GM12878 (cell line): Measurements from ENCODE around the gene VPS8. TPM values are rescaled to one million over a fixed set of nuclear protein-coding genes. Genes with fewer than 3 reads are reported as not detected.

Source experiments
- ATAC-seq: fragments of 200-7000 bp; cut with Tn5 transposase; 3 replicates; pipeline ENCODE4 v1.9.1; 2020; ENCODE audit warnings: mild to moderate bottlenecking, moderate library complexity
- BruUV-seq: library from RNA; stranded (reverse); fragments of 400-500 nt; replicated peaks from 2 replicates; lab custom pipeline; 2021; lab: Mats Ljungman, UMichigan
- CTCF ChIA-PET: fragments of 300-600 bp; sonication (Branson Sonifier 250); formaldehyde crosslinking; extraction: SDS; loops from one replicate; lab custom pipeline; 2021; ENCODE audit warnings: inconsistent platforms; lab: Yijun Ruan, JAX
- POLR2A ChIA-PET: fragments of 350-600 bp; formaldehyde crosslinking; extraction: SDS; loops from one replicate; lab custom pipeline; 2021; ENCODE audit warnings: inconsistent platforms; lab: Charles Lee
- RAD21 ChIA-PET: fragments of 300-600 bp; sonication (Branson Sonifier 250); formaldehyde crosslinking; loops from one replicate; lab custom pipeline; 2023; ENCODE audit warnings: antibody characterized with exemption; ENCODE audit not compliant: unreplicated experiment; lab: Charles Lee
- SMC1A ChIA-PET: fragments of 300-600 bp; sonication (Branson Sonifier 250); formaldehyde crosslinking; loops from one replicate; lab custom pipeline; 2023; ENCODE audit not compliant: unreplicated experiment, uncharacterized antibody; lab: Charles Lee
- DNase-seq: peaks from one replicate; pipeline ENCODE4 v3.0.0-alpha.2; 2011; ENCODE audit warnings: low read depth, low spot score
- FAIRE-seq: peaks from 3 replicates; lab custom pipeline; 2011; peaks lifted over from hg19 to GRCh38; lab: Jason Lieb, UNC
- H2AFZ ChIP-seq: 2 replicates; pipeline ENCODE4 v1.6.0; 2011; ENCODE audit warnings: low read depth, low read length, control low read depth; ENCODE audit not compliant: control insufficient read depth
- H3K27ac ChIP-seq: 2 replicates; pipeline ENCODE4 v1.5.1; 2011; ENCODE audit warnings: control low read depth; ENCODE audit not compliant: control insufficient read depth, insufficient read depth
- H3K27me3 ChIP-seq, 2 experiments: replicated peaks in 1 of 2; 2 replicates each; pipeline versions ENCODE4 v1.6.0 to v1.6.1; 2011; ENCODE audit warnings: low read length in 1 of 2; ENCODE audit not compliant: control insufficient read depth in 2 of 2, insufficient read depth in 2 of 2
- H3K36me3 ChIP-seq, 2 experiments: 2 replicates each; pipeline ENCODE4 v1.5.1; 2011; ENCODE audit warnings: low read length in 1 of 2; ENCODE audit not compliant: control insufficient read depth in 2 of 2, insufficient read depth in 2 of 2
- H3K4me1 ChIP-seq: 2 replicates; pipeline ENCODE4 v1.6.1; 2011; ENCODE audit warnings: mild to moderate bottlenecking, low read length, moderate library complexity, mixed read lengths; ENCODE audit not compliant: control insufficient read depth, insufficient read depth
- H3K4me2 ChIP-seq: 2 replicates; pipeline ENCODE4 v1.6.0; 2011; ENCODE audit warnings: control low read depth; ENCODE audit not compliant: control insufficient read depth, insufficient read depth
- H3K4me3 ChIP-seq: fragments of 200-600 bp; sonication (generic); 2 replicates; pipeline ENCODE4 v1.5.1; 2016
- H3K79me2 ChIP-seq: 2 replicates; pipeline ENCODE4 v1.6.0; 2011; ENCODE audit warnings: low read length; ENCODE audit not compliant: control insufficient read depth, insufficient read depth
- H3K9ac ChIP-seq: 2 replicates; pipeline ENCODE4 v1.8.0; 2011; ENCODE audit warnings: low read length, control low read depth, mixed read lengths; ENCODE audit not compliant: control insufficient read depth, insufficient read depth
- H3K9me3 ChIP-seq: replicated peaks from 3 replicates; pipeline ENCODE4 v1.5.1; 2011; ENCODE audit warnings: mild to moderate bottlenecking, low read length; ENCODE audit not compliant: control insufficient read depth, insufficient read depth
- H4K20me1 ChIP-seq: 2 replicates; pipeline ENCODE4 v1.6.0; 2011; ENCODE audit not compliant: control insufficient read depth, insufficient read depth
- ETV6 ChIP-seq, 2 experiments: fragments of 450-650 bp in 1 of 2; IDR thresholded peaks in 1 of 2; conservative IDR thresholded peaks in 1 of 2; 2 replicates each; pipeline ENCODE4 v1.6.1; 2014; ENCODE audit warnings: antibody characterized with exemption in 1 of 2, borderline replicate concordance in 1 of 2, low read depth in 1 of 2, mild to moderate bottlenecking in 1 of 2, moderate library complexity in 1 of 2
- HDAC2 ChIP-seq: fragments of 200-600 bp; sonication (generic); IDR thresholded peaks from 2 replicates; pipeline ENCODE4 v1.6.1; 2017
- JUNB ChIP-seq: IDR thresholded peaks from 2 replicates; pipeline ENCODE4 v1.6.1; 2016; ENCODE audit warnings: antibody characterized with exemption, mild to moderate bottlenecking
- RUNX3 ChIP-seq: IDR thresholded peaks from 2 replicates; pipeline ENCODE4 v1.6.1; 2012; ENCODE audit warnings: low read length, inconsistent platforms
- SMARCA5 ChIP-seq: fragments of 450-650 bp; IDR thresholded peaks from 2 replicates; pipeline ENCODE4 v1.6.1; 2017; ENCODE audit warnings: mild to moderate bottlenecking
- SPI1 ChIP-seq: IDR thresholded peaks from 2 replicates; pipeline ENCODE4 v1.6.1; 2011; ENCODE audit warnings: low read depth, mild to moderate bottlenecking, low read length, moderate library complexity, borderline replicate concordance; ENCODE audit not compliant: insufficient read depth
- ZNF207 ChIP-seq: fragments of 450-650 bp; IDR thresholded peaks from 2 replicates; pipeline ENCODE4 v1.6.1; 2014; ENCODE audit warnings: antibody characterized with exemption, mild to moderate bottlenecking, borderline replicate concordance
- ZNF384 ChIP-seq: IDR thresholded peaks from 2 replicates; pipeline ENCODE4 v1.6.1; 2012; ENCODE audit warnings: low read depth, mild to moderate bottlenecking, low read length, improper control_type of control experiment, borderline replicate concordance
- ZNF622 ChIP-seq: fragments of 450-650 bp; IDR thresholded peaks from 2 replicates; pipeline ENCODE4 v1.6.1; 2017; ENCODE audit warnings: mild to moderate bottlenecking, inconsistent platforms
- whole genome bisulfite sequencing: methylation state at CpG from one replicate; pipeline ENCODE4 v1.1.6; 2016; ENCODE audit warnings: low lambda C conversion rate; ENCODE audit not compliant: insufficient replicate concordance, insufficient coverage; ENCODE audit errors: missing lambda C conversion rate; 5-methylcytosine and 5-hydroxymethylcytosine counted together
- in situ Hi-C: fragments of 300-500 bp; cut with MboI; formaldehyde crosslinking; loops from 9 replicates; pipeline ENCODE4 v1.14.3; 2018; ENCODE audit warnings: mixed read lengths
- intact Hi-C: fragments of 100-400 bp; cut with micrococcal nuclease; formaldehyde crosslinking; loops from one replicate; pipeline ENCODE4 v1.14.2; 2022; ENCODE audit not compliant: unreplicated experiment
- polyA plus RNA-seq, 11 experiments: library from polyadenylated mRNA; depleted of rRNA in 4 of 11; unstranded in 6 of 11; stranded (reverse) in 5 of 11; fragments of >200 nt; fragmentation: Nextera tagmentation in 4 of 11; fragmentation: Illumina TruSeq in 1 of 11; extraction: Ambion mirVana in 4 of 11; extraction: Trizol in 1 of 11; gene quantifications; 1 replicate in 1 of 11; 2 replicates in 10 of 11; pipeline versions ENCODE4 v1.2.1 to v1.2.3, GENCODE V29; 2011 to 2016; ENCODE audit warnings: inconsistent platforms in 2 of 11, missing spikeins in 2 of 11, low read depth in 1 of 11
- total RNA-seq, 4 experiments: library from RNA; depleted of rRNA in 3 of 4; stranded (reverse); fragments of >200 nt in 3 of 4; fragmentation: Illumina TruSeq in 1 of 4; extraction: Trizol in 1 of 4; gene quantifications; 2 replicates each; pipeline versions ENCODE4 v1.2.1 to v1.2.3, GENCODE V29; 2013 to 2021
- TF ChIP-seq, protein P1 (sequence below): fragments of 450-650 bp; IDR thresholded peaks from 2 replicates; pipeline ENCODE4 v1.6.1; 2018; ENCODE audit warnings: borderline replicate concordance, mild to moderate bottlenecking; ENCODE audit not compliant: partially characterized antibody
- TF ChIP-seq, protein P2 (sequence below): IDR thresholded peaks from 2 replicates; pipeline ENCODE4 v1.6.1; 2011; ENCODE audit warnings: low read depth, mild to moderate bottlenecking, low read length, moderate library complexity, borderline replicate concordance; ENCODE audit errors: extremely low read depth
- TF ChIP-seq, protein P3 (sequence below): fragments of 450-650 bp; formaldehyde crosslinking; IDR thresholded peaks from 2 replicates; pipeline ENCODE4 v1.4.0; 2022; ENCODE audit warnings: mild to moderate bottlenecking, moderate library complexity
- TF ChIP-seq, protein P4 (sequence below): fragments of 450-650 bp; formaldehyde crosslinking; IDR thresholded peaks from 2 replicates; pipeline ENCODE4 v1.4.0; 2020; ENCODE audit warnings: mild to moderate bottlenecking, moderate library complexity

Gene VPS8
- total and polyA plus RNA-seq, 10 of the 15 experiments (the other 5 are each of a cell fraction or from before 2014, with no cell fraction given), result 8.9 to 34.7 (median 20.9) TPM

DNA sequence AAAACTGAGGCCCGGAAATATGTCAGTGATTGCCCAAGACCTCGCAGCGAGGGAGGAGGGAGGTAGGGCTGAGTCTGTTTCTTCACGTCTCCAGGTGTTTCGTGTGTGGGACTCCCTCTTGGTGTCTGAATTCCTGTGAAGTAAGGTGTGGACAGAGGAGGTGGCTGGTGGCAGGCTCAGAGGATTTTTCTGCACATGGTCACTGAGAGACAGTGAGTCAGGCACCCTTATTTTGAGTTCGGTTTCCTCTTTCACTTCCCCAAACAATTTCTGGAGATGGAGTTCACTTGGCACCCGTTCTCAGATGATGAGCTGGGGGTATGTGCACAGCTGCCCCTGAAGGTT lies 46.3 kb upstream of the VPS8 start:
- no peak overlapping the region for H3K4me3 ChIP-seq
- no peaks in the 10 kb centered on the region for H3K9me3 ChIP-seq
- no peaks in the 10 kb centered on the region for H3K79me2 ChIP-seq
- in situ Hi-C loops (no loop called here), intact Hi-C loops (no loop called here)
- H3K36me3 ChIP-seq, result no peaks in the 10 kb centered on the region
- no peak overlapping the region for H3K27ac ChIP-seq
- ChIA-PET POLR2A (interaction anchor here (0.6 kb wide), 1 partner anchor 343 kb away, joined by 3 read pairs; no protein-coding TSS in a partner anchor), RAD21 (interaction anchor here (0.7 to 1.3 kb wide), 2 partner anchors 205 to 829 kb away, joined by 3 read pairs; partner anchors contain the start of gene EPHB3), SMC1A (interaction anchor here (1.7 kb wide), 1 partner anchor 11 kb away, joined by 3 read pairs; no protein-coding TSS in a partner anchor), CTCF (interaction anchor here (1.0 kb wide), 1 partner anchor 205 kb away, joined by 3 read pairs; no protein-coding TSS in a partner anchor)
- H2AFZ ChIP-seq, result no peak overlapping the region
- no peak overlapping the region for H3K4me2 ChIP-seq
- no peaks in the 10 kb centered on the region for H4K20me1 ChIP-seq
- H3K27me3 ChIP-seq, result no peaks in the 10 kb centered on the region
- BruUV-seq, result no TSS peak
- peak; percentile 87 for ATAC-seq
- DNase-seq, result peak; percentile 21
- no peak overlapping the region for H3K9ac ChIP-seq
- H3K4me1 ChIP-seq, result peaks cover 10% of the 10 kb centered on the region; the same call in 1 of the 2 replicates
- WGBS, result 5% methylated on average over 7 of the region's 7 CpGs
- no peak for FAIRE-seq
- TF ChIP-seq SMARCA5, result no peak
- TF ChIP-seq RUNX3, result peak; percentile 7; the same call in 1 of the 2 replicates
- TF ChIP-seq, protein P1, sequence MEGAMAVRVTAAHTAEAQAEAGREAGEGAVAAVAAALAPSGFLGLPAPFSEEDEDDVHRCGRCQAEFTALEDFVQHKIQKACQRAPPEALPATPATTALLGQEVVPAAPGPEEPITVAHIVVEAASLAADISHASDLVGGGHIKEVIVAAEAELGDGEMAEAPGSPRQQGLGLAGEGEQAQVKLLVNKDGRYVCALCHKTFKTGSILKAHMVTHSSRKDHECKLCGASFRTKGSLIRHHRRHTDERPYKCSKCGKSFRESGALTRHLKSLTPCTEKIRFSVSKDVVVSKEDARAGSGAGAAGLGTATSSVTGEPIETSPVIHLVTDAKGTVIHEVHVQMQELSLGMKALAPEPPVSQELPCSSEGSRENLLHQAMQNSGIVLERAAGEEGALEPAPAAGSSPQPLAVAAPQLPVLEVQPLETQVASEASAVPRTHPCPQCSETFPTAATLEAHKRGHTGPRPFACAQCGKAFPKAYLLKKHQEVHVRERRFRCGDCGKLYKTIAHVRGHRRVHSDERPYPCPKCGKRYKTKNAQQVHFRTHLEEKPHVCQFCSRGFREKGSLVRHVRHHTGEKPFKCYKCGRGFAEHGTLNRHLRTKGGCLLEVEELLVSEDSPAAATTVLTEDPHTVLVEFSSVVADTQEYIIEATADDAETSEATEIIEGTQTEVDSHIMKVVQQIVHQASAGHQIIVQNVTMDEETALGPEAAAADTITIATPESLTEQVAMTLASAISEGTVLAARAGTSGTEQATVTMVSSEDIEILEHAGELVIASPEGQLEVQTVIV, result no peak
- TF ChIP-seq, protein P2, sequence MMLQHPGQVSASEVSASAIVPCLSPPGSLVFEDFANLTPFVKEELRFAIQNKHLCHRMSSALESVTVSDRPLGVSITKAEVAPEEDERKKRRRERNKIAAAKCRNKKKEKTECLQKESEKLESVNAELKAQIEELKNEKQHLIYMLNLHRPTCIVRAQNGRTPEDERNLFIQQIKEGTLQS, result no peak
- no peak for TF ChIP-seq ZNF622
- TF ChIP-seq SPI1, result peak; percentile 91
- TF ChIP-seq ETV6 (conservative IDR thresholded peaks at IDR 0.05 in 1 of 2, IDR thresholded peaks at IDR 0.05 in 1 of 2; ENCODE audit: borderline replicate concordance in 1 of 2, low read depth in 1 of 2), result peak in 1 of 2 experiments; percentile 64; a peak in 1 of 4 replicates
- no peak for TF ChIP-seq ZNF207
- no peak for TF ChIP-seq HDAC2
- TF ChIP-seq, protein P3, sequence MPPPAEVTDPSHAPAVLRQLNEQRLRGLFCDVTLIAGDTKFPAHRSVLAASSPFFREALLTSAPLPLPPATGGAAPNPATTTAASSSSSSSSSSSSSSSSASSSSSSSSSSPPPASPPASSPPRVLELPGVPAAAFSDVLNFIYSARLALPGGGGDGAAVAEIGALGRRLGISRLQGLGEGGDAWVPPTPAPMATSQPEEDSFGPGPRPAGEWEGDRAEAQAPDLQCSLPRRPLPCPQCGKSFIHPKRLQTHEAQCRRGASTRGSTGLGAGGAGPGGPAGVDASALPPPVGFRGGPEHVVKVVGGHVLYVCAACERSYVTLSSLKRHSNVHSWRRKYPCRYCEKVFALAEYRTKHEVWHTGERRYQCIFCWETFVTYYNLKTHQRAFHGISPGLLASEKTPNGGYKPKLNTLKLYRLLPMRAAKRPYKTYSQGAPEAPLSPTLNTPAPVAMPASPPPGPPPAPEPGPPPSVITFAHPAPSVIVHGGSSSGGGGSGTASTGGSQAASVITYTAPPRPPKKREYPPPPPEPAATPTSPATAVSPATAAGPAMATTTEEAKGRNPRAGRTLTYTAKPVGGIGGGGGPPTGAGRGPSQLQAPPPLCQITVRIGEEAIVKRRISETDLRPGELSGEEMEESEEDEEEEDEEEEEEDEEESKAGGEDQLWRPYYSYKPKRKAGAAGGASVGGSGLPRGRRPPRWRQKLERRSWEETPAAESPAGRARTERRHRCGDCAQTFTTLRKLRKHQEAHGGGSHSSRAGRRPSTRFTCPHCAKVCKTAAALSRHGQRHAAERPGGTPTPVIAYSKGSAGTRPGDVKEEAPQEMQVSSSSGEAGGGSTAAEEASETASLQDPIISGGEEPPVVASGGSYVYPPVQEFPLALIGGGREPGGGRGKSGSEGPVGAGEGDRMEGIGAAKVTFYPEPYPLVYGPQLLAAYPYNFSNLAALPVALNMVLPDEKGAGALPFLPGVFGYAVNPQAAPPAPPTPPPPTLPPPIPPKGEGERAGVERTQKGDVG (CRISPR knock-in tag), result no peak
- TF ChIP-seq, protein P4, sequence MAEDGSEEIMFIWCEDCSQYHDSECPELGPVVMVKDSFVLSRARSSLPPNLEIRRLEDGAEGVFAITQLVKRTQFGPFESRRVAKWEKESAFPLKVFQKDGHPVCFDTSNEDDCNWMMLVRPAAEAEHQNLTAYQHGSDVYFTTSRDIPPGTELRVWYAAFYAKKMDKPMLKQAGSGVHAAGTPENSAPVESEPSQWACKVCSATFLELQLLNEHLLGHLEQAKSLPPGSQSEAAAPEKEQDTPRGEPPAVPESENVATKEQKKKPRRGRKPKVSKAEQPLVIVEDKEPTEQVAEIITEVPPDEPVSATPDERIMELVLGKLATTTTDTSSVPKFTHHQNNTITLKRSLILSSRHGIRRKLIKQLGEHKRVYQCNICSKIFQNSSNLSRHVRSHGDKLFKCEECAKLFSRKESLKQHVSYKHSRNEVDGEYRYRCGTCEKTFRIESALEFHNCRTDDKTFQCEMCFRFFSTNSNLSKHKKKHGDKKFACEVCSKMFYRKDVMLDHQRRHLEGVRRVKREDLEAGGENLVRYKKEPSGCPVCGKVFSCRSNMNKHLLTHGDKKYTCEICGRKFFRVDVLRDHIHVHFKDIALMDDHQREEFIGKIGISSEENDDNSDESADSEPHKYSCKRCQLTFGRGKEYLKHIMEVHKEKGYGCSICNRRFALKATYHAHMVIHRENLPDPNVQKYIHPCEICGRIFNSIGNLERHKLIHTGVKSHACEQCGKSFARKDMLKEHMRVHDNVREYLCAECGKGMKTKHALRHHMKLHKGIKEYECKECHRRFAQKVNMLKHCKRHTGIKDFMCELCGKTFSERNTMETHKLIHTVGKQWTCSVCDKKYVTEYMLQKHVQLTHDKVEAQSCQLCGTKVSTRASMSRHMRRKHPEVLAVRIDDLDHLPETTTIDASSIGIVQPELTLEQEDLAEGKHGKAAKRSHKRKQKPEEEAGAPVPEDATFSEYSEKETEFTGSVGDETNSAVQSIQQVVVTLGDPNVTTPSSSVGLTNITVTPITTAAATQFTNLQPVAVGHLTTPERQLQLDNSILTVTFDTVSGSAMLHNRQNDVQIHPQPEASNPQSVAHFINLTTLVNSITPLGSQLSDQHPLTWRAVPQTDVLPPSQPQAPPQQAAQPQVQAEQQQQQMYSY, result no peak
- TF ChIP-seq ZNF384, result no peak
- TF ChIP-seq JUNB, result 0 out of 2 replicates have a peak, but pooled peaks have one; percentile 11
